Stimulated activated CD8-positive, alpha-beta memory T cell treated with anti-CD3 and anti-CD28 coated beads, Interleukin-2, amount 100 ng/mL, for 48 hours (primary cell): Measurements from ENCODE around the gene ARID4A.
"Not testable (repeated sequence)": the region's sequence is repeated elsewhere in the genome, so short reads cannot be mapped to it uniquely, and the experiment has no call there.

Experiments
- DNase-seq, 2 donors: peaks; one replicate each; pipeline ENCODE4 v3.0.0-alpha.2; 2020; ENCODE audit warnings: low read depth in 2 of 2

Gene ARID4A

DNA sequence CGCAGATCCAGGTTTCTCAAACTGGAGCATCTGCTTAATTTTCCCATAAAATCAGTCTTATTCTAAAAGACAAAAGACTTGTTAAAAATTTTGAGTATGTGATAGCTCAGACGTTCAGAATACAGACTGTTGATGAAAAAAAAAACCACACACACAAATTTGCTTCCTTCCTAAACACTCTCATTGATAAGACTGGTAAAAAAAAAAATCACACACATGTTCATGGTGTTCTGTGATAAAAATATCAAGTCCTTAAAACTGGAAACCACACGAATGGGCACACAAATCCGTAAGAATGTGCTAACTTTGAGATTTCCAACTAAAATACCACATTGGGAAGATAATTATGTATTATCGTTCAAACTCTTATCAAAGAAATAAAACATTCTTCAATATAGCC lies 6.7 kb upstream of the ARID4A start:
- no peak for DNase-seq

DNA sequence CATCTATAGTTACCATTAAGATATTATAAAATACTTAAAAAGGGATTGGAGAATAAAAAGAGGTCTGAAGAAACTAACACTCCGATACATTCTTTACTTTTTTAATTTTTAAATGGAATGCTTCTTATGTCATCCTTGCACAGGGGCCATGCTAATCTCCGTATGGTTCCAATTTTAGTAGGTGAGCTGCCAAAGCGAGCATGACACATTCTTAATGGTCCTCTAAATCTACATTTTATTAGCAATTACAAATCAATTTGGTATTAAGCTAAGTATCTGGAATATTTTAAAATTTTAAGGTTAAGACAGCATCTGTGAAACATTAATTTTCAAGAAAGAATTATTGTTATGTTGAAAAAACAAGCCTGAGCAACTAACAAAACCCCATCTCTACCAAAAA lies 6.2 kb upstream of the ARID4A start:
- DNase-seq, result no peak

DNA sequence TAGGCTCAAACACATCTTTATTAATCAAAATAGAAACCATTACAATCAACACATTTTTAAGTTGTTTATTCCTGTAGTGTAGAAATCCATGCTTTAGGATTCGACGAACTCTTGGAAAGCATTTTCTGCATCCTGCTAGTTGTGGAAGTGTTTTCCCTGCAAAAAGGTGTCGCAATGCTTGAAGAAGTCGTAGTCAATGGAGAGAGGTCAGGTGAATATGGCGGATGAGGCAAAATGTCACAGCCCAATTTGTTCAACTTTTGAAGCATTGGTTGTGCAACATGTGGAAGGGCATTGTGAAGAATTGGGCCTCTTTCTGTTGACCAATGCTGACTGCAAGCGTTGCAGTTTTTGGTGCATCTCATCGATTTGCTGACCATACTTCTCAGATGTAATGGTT lies 4.2 kb upstream of the ARID4A start:
- no peak for DNase-seq

DNA sequence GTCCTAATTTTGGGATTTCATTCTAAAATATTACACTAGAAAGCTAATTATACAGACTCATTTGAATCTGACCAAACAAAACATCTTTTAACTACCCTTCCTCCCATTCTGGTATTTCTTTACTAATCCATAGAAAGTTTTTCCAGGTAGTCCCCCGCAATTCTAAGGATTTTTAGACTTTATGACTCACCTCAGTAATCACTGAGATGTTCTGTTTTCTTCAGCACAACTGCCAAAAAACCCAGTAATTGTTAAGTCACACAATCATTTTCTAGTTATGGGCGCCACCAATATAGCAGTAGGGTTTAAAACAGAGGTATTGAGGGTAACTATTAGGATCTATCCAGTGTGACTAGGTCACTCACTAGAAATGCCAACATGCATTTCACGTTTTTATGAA lies 1.6 kb upstream of the ARID4A start:
- DNase-seq, result no peak

DNA sequence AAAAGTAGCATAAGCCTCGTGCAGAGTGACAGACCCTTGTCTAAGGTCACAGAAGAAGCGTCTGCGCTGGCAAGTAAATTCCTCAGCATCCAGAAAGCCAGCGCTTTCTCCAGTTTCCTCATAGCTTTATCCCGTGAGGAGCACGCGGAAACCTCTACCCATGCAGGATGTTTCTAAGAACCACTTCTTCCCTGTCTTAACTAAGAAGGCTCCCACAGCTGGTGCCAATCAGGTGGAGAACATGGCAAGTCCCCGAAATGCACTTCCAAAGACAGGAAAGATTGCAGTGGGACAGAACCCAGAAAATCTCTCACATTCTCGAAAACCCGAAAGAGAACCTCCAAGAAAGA lies 968 bp upstream of the ARID4A start:
- peak in 1 of 2 donors; percentile 4 for DNase-seq

DNA sequence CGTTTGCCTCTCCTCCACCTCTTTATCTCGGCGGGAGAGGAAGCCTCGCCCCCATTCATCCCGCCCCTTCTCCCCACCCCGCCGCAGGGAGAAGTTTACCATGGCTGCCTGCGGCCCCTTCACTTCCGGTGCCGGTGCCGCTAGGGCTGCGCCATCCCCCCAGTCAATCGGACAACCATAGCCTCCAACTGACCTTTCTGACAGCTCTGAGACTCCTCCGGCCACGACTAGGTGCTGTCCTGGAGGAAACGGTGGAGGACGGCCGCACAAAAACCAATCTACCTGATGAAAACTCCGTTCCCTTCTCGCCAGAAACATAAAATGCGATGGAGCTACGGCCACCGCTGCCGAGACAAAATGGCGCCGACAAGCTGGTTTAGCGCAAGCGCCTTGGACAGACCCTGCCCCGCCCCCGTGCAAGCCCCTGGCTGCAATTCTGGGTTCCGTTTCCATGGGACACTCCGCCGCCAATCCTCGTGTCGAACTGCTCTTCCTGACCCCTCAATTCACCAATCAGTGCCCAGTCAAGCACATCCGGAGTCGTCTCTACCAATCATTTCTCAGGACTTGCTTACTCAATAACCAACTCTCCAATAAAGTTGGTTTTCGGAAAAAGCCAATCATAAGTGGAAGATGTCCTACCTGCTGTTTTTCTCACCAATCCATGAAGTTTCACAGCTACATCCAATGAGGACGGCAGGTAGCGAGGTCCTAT lies 436 bp upstream of the ARID4A start:
- peak; percentile 96 for DNase-seq

DNA sequence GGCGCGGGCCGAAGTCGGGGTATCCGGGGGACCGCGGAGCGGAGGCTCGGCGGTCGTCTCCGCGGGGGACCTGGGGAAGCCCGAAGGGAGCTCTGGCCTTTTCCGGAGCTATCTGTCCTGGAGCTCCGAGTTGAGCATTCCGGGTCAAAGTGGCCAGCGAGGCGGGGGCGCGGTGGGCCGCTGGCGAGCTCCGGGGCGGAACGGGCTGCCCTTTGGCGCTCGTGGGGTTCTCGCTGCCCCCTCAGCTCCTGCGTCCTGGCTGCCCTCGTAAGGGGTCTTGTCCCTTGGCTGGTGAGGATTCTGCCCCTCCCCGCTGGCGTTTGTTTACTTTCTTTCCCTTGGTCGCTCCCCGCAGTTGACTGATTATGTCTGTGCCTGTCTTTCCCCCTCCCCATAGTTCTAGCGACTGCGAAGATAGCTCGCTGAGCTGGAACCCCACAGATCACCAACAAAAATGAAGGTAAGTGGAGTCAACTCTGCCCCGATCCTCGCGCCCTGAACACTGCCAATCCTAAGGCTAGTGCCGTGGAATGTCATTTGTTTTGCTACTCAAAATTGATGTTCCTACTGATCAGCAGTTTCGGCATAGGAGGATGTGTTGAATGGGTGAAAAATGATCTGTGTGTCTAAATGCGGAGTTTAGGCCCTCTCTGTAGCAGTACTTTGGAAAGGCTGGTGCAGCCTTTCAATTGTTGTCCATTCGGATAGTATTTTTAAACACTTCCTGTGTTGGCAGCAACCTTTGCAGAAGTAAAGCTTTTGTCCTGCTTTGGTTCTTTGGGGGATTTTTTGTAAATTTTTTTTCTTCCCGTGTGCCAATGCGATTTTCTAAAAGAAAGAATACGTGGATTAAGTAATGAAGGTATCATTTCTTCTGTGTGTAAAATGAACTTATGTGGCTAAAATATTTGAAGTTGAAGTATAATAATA lies 1.3 kb downstream of the ARID4A start:
- DNase-seq, result no peak

DNA sequence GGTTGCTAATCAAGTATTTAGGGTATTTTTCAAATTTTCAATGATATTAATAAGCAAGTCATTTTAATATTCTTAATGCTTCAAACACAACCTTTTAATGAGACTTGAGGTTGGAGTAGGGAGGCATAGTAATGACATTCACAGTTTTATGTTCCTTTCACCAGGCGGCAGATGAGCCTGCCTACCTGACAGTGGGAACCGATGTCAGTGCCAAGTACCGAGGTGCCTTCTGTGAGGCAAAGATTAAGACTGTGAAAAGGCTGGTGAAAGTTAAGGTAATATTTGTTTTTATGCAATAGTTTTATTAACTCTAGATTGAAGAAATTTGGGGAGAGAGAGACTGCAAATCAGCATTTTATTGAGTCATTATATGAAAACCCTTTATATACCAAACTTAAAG lies 3.1 kb downstream of the ARID4A start:
- DNase-seq, result no peak

DNA sequence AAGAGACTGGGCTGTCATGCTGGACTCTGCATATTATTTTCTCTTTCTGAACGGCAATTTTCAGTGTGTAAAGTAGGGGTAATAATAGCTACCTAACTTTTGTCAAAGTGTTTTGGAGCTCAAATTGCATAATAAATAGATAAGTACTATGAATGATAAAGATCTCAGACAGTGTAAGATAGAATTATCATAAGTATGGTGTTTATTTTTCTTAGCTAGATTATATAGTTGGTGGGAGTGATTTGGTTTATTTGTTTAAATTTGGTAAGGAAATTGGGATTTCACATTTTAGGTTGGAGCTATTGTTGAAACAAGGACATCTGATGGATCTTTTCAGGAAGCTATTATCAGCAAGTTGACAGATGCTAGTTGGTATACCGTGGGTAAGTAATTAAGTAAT lies 7.4 kb downstream of the ARID4A start:
- no peak for DNase-seq

DNA sequence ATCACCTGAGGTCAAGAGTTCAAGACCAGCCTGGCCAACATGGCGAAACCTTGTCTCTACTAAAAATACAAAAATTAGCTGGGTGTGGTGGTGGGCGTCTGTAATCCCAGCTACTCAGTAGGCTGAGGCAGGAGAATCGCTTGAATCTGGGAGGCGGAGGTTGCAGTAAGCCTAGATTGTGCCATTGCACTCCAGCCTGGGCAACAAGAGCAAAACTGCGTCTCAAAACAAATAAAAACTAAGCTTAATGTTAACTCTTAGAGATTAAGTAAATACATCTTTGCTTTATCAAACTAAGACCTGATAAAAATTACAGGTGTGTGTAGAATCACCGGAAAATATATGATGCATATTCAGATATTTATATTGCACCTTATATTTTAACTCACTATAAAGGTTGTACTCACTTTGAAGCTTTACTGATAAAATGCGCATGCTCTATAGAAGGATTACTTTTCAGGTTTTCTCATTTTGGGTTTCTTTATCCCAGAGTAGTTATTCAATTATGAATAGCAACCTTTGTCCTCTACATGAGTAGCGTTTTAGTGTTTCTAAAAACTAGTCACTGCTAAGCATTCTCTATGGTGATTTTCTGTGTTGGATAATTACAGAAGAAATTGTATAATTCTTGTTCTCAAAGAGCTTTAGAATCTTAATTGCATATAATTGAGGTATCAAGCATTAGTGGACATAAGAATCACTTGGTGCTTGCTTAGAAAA lies 9.4 kb downstream of the ARID4A start:
- no peak for DNase-seq

DNA sequence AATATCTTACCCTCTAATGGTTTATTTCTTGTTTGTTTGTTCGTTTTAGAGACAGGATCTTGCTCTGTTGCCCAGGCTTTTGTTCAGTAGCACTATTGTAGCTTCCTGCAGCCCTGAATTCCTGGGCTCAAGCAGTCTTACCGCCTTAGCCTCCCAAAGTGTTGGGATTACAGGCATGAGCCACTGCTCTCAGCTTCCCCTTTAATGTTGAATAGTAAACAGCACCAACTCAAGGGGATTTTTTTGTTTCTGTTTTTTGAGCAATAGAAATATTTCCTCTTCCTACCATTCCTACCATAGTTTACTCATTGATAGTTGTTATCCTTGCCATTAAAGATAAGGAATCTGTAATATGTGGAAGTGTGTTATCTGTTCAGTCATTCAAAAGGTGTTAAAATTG lies 10.7 kb downstream of the ARID4A start:
- no peak for DNase-seq

DNA sequence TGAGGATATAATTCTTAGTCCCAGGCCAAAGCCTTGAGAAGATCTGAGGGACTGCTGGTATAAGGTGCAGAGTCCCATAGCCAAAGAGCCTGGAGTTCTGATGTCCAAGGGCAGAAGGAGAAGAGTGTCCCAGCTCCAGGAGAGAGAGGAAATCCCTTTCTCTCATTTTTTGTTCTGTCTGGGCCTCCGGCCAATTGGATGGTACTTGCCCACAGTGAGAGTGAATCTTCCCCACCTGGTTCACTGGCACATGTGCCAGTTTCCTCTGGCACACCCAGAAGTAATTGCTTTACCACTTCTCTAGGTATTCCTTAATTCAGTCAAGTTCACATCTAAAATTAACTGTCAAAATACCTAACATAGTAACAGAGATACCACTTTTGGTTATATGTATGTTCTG lies 15.3 kb downstream of the ARID4A start:
- DNase-seq, result no peak

DNA sequence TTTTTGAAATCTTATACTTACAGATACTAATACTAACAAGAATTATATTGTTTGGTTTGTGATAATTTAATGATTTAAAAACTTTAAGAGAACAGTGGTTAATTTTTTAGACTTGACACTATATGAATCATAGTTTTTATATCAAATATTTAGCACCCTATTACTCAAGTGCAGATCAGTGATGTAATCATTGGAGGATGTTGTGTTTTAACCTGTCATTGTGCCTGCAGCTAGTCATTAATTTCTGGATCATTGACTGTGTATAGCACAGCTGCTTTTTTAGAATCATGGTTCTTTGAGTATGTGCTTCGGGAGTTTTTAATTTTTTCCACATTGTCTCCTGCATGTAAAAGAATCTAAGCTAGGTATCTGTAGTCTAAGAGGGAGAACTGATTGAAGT lies 17.3 kb downstream of the ARID4A start:
- no peak for DNase-seq

DNA sequence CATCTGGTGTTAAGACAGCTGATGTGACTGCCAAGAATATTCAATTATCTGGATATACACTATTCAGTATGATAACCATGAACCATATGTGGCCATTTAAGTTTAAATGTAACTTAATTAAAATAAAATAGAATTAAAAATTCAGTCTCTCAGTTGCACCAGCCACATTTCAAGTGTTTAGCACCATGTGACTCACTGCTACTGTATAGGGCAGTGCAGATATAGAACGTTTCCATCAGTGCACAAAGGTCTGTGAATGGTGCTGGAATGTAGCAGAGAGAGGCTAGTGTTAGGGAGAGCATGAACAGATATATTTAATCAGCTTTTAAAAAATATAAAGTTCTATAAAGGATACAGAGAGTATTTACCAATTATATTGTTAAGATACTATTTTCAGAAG lies 28.7 kb downstream of the ARID4A start:
- DNase-seq, result no peak

DNA sequence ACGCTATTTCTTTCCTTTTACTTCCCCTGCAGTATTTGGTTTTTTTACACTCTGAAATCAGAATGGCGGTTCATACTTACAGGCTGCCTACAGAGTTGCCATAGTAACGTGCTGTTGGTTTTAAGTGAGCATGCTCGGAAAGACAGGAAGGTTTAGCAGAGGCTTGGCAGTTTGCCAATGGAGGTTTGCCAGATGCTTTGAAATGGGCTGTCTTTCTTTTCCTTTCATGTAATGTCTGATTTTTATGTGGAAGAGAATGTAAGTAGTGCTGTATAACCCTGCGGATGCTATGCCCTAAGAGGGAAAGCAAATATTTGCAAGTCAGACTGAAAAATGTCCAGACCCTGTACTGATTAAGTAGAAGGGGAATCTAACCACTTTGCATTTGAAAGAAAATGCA lies 32.8 kb downstream of the ARID4A start:
- peak; percentile 54 to 60 for DNase-seq

DNA sequence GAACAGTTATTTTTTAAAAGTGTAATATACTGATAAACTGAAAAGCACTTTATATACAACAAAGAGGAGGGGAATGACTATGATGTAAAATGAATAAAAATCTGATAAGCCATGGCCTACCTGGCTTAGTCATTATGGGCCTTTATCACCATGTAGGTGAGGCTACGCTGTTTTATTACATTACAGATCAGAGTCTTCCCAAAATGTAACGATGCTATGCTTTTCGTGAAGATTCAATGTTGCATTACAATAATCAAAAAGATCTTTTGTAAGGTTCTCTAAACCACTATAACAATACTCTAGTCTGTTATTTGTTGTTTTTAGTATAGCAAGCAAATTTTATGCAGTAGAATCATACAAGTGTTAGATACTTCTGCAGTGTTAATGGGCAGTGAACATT lies 34.2 kb downstream of the ARID4A start:
- DNase-seq, result no peak

DNA sequence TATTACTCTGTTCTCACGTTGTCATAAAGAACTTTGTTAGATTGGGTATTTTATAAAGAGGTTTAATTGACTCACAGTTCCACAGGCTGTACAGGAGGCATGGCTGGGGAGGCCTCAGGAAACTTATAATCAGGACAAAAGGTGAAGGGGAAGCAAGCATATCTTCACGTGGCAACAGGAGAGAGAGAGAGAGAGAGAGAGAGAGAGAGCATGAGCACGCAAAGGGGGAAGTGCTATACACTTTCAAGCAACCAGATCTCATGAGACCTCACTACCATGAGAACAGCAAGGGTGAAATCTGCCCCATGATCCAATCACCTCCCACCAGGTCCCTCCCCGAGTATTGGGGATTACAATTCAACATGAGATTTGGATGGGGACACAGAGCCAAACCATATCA lies 41.3 kb downstream of the ARID4A start:
- DNase-seq, result not testable (repeated sequence)

DNA sequence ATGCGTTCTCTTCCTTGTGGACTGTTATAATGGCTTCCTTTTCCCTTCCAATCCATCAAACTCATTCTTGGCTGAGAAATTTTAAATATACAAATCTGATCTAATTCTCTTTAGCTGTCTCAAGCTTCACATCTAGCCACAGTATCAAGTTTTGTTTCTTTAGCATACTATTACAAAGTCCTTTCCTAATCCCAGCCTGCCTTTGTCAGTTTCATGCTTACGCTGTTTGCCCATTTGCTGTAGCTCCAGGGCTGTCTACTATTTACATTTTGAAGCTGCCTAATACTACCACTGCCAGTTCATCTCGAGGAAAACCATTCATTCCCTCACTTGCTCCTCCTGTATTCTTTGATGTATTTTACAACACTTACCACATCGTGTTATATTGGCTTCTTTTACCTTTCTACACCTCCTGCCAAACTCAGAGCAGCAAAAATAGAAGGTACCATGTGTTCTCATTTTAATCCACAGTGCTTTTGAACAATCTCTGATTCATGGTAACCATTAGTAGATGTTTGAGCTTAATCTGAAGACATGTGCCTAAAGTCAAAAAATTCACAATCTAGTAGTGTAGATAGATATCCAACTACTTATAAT lies 42.9 kb downstream of the ARID4A start:
- DNase-seq, result no peak

DNA sequence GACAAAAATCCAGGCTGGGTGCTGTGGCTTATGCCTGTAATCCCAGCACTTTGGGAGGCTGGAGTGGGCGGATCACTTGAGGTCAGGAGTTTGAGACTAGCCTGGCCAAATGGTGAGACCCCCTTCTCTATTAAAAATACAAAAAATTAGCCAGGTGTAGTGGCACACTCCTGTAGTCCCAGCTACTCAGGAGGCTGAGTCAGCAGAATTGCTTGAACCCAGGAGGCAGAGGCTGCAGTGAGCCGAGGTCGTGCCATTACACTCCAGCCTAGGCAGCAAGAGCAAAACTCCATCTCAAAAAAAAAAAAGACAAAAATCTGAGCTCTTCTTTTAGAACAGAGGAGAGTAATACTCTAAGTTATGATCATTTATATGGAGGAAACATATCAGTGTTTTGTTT lies 45.2 kb downstream of the ARID4A start:
- not testable (repeated sequence) for DNase-seq

DNA sequence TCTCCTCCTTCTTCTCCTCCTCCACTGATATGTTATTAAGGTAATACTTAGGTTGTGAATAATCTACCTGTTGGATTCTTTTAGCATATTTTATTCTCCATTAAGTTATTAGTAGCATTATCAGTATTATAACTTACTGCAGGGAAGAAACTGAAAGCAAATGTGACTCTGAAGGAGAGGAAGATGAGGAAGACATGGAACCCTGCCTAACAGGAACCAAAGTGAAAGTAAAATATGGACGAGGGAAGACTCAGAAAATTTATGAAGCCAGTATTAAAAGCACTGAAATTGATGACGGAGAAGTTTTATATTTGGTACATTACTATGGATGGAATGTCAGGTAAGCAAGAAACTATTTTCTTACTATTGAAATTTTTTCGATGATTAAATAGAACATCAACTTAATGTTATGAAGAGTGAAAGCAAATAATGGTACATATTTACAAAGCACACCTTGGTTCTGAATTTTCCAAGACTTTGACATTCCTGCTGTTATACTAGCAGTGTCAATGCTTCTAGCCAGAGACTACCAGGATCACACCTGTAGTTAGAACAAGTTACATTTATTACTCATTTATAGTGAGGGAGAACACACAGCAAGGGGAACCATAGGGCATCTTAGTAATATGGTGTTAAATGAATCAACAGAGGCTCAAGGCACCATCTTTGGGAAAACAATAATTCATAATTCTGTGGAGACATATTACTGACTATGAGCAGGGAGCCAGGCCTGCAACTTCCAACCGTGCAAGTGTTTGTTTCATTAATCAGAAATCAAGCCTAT lies 55.4 kb downstream of the ARID4A start:
- no peak for DNase-seq

DNA sequence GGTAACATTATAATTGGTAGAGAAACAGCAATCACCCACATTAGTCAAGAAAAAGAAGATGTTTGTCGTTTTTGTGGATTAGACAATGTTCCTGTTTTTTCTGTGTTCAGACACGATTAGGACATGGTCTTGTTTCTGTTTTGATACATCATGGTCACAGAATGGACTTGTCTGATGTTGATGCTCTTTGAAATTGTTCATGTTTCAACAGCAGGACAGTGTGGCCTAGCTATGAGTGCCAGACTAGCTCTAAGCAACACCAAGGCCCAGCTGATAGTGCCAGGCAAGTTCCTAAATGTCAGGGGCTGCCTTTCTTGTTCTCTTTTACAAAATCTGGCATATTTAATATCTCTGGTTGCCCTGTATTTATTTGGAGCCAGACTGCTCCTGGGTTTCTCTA lies 56.5 kb downstream of the ARID4A start:
- DNase-seq, result no peak
